ENCODE results near the gene UNC79. TPM values are rescaled to one million over a fixed set of nuclear protein-coding genes. Genes with fewer than 3 reads are reported as not detected.

Gene UNC79
- total and polyA plus RNA-seq, 2 donors, result 0.05 to 0.11 TPM

DNA sequence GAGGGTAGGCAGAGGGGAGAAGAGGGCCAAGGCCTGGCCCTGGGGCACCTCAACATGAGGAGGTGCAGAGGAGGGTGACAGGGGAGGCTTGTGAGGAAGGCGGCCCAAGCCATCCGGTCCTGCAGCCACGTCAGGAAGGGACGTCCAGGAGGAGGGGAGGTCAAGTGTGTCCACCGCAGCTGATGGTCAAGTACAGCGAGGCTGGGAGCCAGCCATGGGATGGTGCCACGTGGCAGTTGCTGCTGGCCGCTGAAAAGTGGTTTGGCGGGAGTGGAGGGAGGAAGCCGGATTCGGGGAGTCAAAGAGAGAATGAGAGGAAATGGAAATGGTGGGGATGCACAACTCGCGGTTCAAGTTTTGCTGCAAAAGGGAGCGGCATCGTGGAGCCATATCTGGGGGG is 316.4 kb downstream of the UNC79 start:
- no peak for DNase-seq (ENCODE audit: low read depth in 6 of 9, low spot score in 9 of 9)
- Histone ChIP-seq H3K27ac (ENCODE audit: low read depth in 1 of 2, low read length in 1 of 2) (no peak overlapping the region), H3K4me3 (ENCODE audit: low read length in 2 of 2) (no peak overlapping the region), H3K27me3 (ENCODE audit: control insufficient read depth in 2 of 2, insufficient read depth in 1 of 2, low read length in 1 of 2) (no peaks in the 10 kb centered on the region), H3K9me3 (ENCODE audit: control insufficient read depth in 2 of 2, insufficient read depth in 1 of 2, low read length in 1 of 2) (no peaks in the 10 kb centered on the region), H3K36me3 (ENCODE audit: control insufficient read depth in 2 of 2, insufficient read depth in 2 of 2, low read length in 1 of 2) (no peaks in the 10 kb centered on the region), H3K4me1 (ENCODE audit: control insufficient read depth in 2 of 2, insufficient read depth in 2 of 2, low read length in 2 of 2) (no peaks in the 10 kb centered on the region)
- 85% methylated on average over 15 of the region's 15 CpGs for WGBS

- Histone ChIP-seq H3K27me3 (ENCODE audit: control insufficient read depth in 2 of 2, insufficient read depth in 1 of 2, low read length in 1 of 2) (no peaks in the 10 kb centered on the region), H3K36me3 (ENCODE audit: control insufficient read depth in 2 of 2, insufficient read depth in 2 of 2, low read length in 1 of 2) (no peaks in the 10 kb centered on the region), H3K4me1 (ENCODE audit: control insufficient read depth in 2 of 2, insufficient read depth in 2 of 2, low read length in 2 of 2) (no peaks in the 10 kb centered on the region), H3K9me3 (ENCODE audit: control insufficient read depth in 2 of 2, insufficient read depth in 1 of 2, low read length in 1 of 2) (no peaks in the 10 kb centered on the region), H3K4me3 (ENCODE audit: low read length in 2 of 2) (no peak overlapping the region), H3K27ac (ENCODE audit: low read depth in 1 of 2, low read length in 1 of 2) (no peak overlapping the region)
- DNase-seq (ENCODE audit: low read depth in 6 of 9, low spot score in 9 of 9), result no peak
- 98% methylated on average over 1 of the region's 1 CpG for WGBS
Observed at GRCh38 chr14:93747560-93747959, 316.8 kb downstream of the UNC79 start.

DNA sequence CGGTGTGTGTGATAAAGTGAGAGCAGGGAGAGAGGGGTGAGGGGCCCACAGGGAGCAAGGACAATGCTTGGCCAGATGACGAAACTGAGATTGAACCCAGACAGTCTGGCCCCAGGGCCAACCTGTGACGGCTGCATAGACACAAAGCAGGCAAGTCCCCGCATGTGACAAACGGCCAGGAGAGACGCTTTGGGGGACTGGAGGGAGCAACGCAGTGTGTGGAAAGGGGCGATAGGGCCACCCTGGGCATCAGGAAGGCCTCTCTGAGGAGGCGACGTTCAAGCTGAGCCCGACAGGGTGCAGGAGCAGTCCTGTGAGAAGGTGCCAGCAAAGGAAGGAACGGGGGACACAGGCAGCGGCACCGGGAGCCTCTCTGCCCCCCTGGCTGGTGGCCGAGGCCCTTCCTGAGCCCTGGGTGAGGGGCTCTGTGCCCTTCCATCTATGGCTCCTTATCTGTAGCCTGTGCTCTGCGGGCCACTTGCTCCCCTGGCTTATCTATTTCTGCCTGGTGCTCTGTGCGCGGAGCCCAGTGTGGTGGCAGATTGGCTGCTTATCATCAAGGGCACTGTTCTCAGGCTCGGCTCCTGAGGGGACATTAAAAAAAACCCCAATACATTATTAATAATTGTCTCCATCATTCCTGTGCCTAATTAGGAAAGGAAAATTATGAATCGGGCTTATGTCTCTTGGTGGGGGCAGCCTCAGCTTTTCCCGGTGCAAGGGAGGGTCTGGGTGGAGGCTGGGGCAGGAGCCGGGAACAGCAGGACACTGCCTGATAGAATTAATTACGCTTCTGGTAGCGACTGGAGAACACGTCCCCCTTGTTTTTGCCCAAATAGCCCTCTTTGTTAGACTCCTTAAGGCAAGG is 317.7 kb downstream of the UNC79 start:
- Histone ChIP-seq H3K9me3 (ENCODE audit: control insufficient read depth in 2 of 2, insufficient read depth in 1 of 2, low read length in 1 of 2) (no peaks in the 10 kb centered on the region), H3K4me3 (ENCODE audit: low read length in 2 of 2) (no peak overlapping the region), H3K27me3 (ENCODE audit: control insufficient read depth in 2 of 2, insufficient read depth in 1 of 2, low read length in 1 of 2) (no peaks in the 10 kb centered on the region), H3K36me3 (ENCODE audit: control insufficient read depth in 2 of 2, insufficient read depth in 2 of 2, low read length in 1 of 2) (no peaks in the 10 kb centered on the region), H3K4me1 (ENCODE audit: control insufficient read depth in 2 of 2, insufficient read depth in 2 of 2, low read length in 2 of 2) (no peaks in the 10 kb centered on the region), H3K27ac (ENCODE audit: low read depth in 1 of 2, low read length in 1 of 2) (no peak overlapping the region)
- DNase-seq (ENCODE audit: low read depth in 6 of 9, low spot score in 9 of 9), result no peak
- 83% methylated on average over 25 of the region's 25 CpGs for WGBS

DNA sequence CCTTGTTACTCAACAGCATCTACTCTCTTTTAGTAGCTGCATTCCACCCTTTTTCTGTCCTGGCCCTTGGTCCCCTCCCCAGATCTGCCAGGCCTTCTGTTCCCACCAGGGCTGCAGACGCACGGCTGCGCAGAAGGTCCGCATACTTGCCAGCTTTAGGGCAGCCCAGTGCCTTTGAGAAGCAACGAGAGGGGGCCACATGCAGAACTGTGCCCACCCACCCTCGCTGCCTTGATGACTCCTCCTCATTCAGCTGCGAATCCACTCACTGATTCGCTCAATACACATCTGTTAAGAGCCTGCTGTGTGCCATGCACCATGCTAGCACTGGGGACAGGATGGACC is 318.3 kb downstream of the UNC79 start:
- Histone ChIP-seq H3K4me3 (ENCODE audit: low read length in 2 of 2) (no peak overlapping the region), H3K27me3 (ENCODE audit: control insufficient read depth in 2 of 2, insufficient read depth in 1 of 2, low read length in 1 of 2) (no peaks in the 10 kb centered on the region), H3K9me3 (ENCODE audit: control insufficient read depth in 2 of 2, insufficient read depth in 1 of 2, low read length in 1 of 2) (no peaks in the 10 kb centered on the region), H3K36me3 (ENCODE audit: control insufficient read depth in 2 of 2, insufficient read depth in 2 of 2, low read length in 1 of 2) (no peaks in the 10 kb centered on the region), H3K4me1 (ENCODE audit: control insufficient read depth in 2 of 2, insufficient read depth in 2 of 2, low read length in 2 of 2) (no peaks in the 10 kb centered on the region), H3K27ac (ENCODE audit: low read depth in 1 of 2, low read length in 1 of 2) (no peak overlapping the region)
- 97% methylated on average over 8 of the region's 8 CpGs for WGBS
- no peak for DNase-seq (ENCODE audit: low read depth in 6 of 9, low spot score in 9 of 9)

DNA sequence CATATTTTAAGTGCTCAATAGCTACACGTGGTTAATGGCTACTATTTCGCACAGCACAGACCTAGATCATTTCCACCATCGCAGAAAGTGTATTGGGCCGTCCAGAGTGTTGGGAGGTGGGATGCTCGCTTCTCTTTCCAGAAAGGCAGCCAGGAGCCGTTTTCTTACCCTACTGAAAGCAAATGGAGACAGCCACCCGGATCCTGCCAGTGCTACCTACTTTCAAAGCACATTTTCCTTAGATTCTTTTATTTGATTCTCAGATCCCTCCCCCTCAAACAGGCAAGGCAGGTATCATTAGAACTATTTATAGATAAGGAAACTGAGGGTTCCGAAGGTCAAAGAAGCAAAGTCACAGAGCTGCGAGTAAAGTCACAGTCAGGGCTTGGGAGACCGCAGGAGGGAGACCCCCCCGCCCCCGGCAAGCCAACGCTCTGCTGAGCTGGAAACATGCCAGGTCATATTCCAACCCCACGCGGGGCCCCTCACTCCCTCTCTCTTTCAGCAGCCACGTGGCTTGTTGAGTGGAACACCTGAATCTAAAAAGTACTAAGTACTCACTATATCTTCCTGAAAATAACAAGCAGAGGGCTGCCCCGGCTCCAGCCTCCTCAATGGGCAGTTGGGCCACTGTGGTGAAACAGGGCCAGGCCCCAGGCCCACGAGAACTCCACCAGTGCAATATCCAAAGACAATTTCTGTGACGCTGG is 321.4 kb downstream of the UNC79 start:
- no peaks in the 10 kb centered on the region for H3K27me3 ChIP-seq (ENCODE audit: control insufficient read depth in 2 of 2, insufficient read depth in 1 of 2, low read length in 1 of 2)
- no peak for DNase-seq (ENCODE audit: low read depth in 6 of 9, low spot score in 9 of 9)
- no peaks in the 10 kb centered on the region for H3K4me1 ChIP-seq (ENCODE audit: control insufficient read depth in 2 of 2, insufficient read depth in 2 of 2, low read length in 2 of 2)
- no peaks in the 10 kb centered on the region for H3K36me3 ChIP-seq (ENCODE audit: control insufficient read depth in 2 of 2, insufficient read depth in 2 of 2, low read length in 1 of 2)
- H3K9me3 ChIP-seq (ENCODE audit: control insufficient read depth in 2 of 2, insufficient read depth in 1 of 2, low read length in 1 of 2), result no peaks in the 10 kb centered on the region
- H3K4me3 ChIP-seq (ENCODE audit: low read length in 2 of 2), result no peak overlapping the region
- WGBS, result 83% methylated on average over 19 of the region's 19 CpGs
- H3K27ac ChIP-seq (ENCODE audit: low read depth in 1 of 2, low read length in 1 of 2), result no peak overlapping the region

GRCh38 chr14:93752980-93753561 is 322.3 kb downstream of the UNC79 start:
- no peak overlapping the region for H3K27ac ChIP-seq (ENCODE audit: low read depth in 1 of 2, low read length in 1 of 2)
- H3K4me3 ChIP-seq (ENCODE audit: low read length in 2 of 2), result no peak overlapping the region
- H3K4me1 ChIP-seq (ENCODE audit: control insufficient read depth in 2 of 2, insufficient read depth in 2 of 2, low read length in 2 of 2), result no peaks in the 10 kb centered on the region
- no peaks in the 10 kb centered on the region for H3K36me3 ChIP-seq (ENCODE audit: control insufficient read depth in 2 of 2, insufficient read depth in 2 of 2, low read length in 1 of 2)
- no peaks in the 10 kb centered on the region for H3K27me3 ChIP-seq (ENCODE audit: control insufficient read depth in 2 of 2, insufficient read depth in 1 of 2, low read length in 1 of 2)
- H3K9me3 ChIP-seq (ENCODE audit: control insufficient read depth in 2 of 2, insufficient read depth in 1 of 2, low read length in 1 of 2), result no peaks in the 10 kb centered on the region
- no peak for DNase-seq (ENCODE audit: low read depth in 6 of 9, low spot score in 9 of 9)
- 81% methylated on average over 4 of the region's 4 CpGs for WGBS

GRCh38 chr14:93753647-93754046 is 322.9 kb downstream of the UNC79 start:
- H3K9me3 ChIP-seq (ENCODE audit: control insufficient read depth in 2 of 2, insufficient read depth in 1 of 2, low read length in 1 of 2), result no peaks in the 10 kb centered on the region
- H3K4me1 ChIP-seq (ENCODE audit: control insufficient read depth in 2 of 2, insufficient read depth in 2 of 2, low read length in 2 of 2), result no peaks in the 10 kb centered on the region
- no peaks in the 10 kb centered on the region for H3K27me3 ChIP-seq (ENCODE audit: control insufficient read depth in 2 of 2, insufficient read depth in 1 of 2, low read length in 1 of 2)
- H3K36me3 ChIP-seq (ENCODE audit: control insufficient read depth in 2 of 2, insufficient read depth in 2 of 2, low read length in 1 of 2), result no peaks in the 10 kb centered on the region
- no peak overlapping the region for H3K4me3 ChIP-seq (ENCODE audit: low read length in 2 of 2)
- H3K27ac ChIP-seq (ENCODE audit: low read depth in 1 of 2, low read length in 1 of 2), result no peak overlapping the region
- DNase-seq (ENCODE audit: low read depth in 6 of 9, low spot score in 9 of 9), result no peak
- WGBS, result 94% methylated on average over 8 of the region's 8 CpGs

GRCh38 chr14:93757206-93757605 is 326.5 kb downstream of the UNC79 start:
- H3K27ac ChIP-seq (ENCODE audit: low read depth in 1 of 2, low read length in 1 of 2), result no peak overlapping the region
- 89% methylated on average over 12 of the region's 12 CpGs for WGBS

More at GRCh38 chr14:93757206-93757605, 326.5 kb downstream of the UNC79 start:
- Histone ChIP-seq H3K4me3 (ENCODE audit: low read length in 2 of 2) (no peak overlapping the region), H3K4me1 (ENCODE audit: control insufficient read depth in 2 of 2, insufficient read depth in 2 of 2, low read length in 2 of 2) (no peaks in the 10 kb centered on the region), H3K27me3 (ENCODE audit: control insufficient read depth in 2 of 2, insufficient read depth in 1 of 2, low read length in 1 of 2) (peaks cover 0 to 3% of the 10 kb centered on the region in 2 donors), H3K9me3 (ENCODE audit: control insufficient read depth in 2 of 2, insufficient read depth in 1 of 2, low read length in 1 of 2) (no peaks in the 10 kb centered on the region), H3K36me3 (ENCODE audit: control insufficient read depth in 2 of 2, insufficient read depth in 2 of 2, low read length in 1 of 2) (no peaks in the 10 kb centered on the region)
- no peak for DNase-seq (ENCODE audit: low read depth in 6 of 9, low spot score in 9 of 9)

All from thymus (tissue), 11 donors.